Natural killer cell (primary cell): ENCODE data around the gene CDH12. TPM values are rescaled to one million over a fixed set of nuclear protein-coding genes. Genes with fewer than 3 reads are reported as not detected.

Experiments
- ATAC-seq, 3 donors: fragments of 150-1000 bp in 2 of 3; fragments of 200-7000 bp in 1 of 3; cut with Tn5 transposase; 1 replicate in 1 of 3; 2 replicates in 2 of 3; pipeline ENCODE4 v1.10.0; 2021; ENCODE audit warnings: mild to moderate bottlenecking in 2 of 3, moderate library complexity in 2 of 3
- DNase-seq, 2 donors: peaks; one replicate each; pipeline versions ENCODE4 v3.0.0 to v3.0.0-alpha.2; 2013 to 2021; ENCODE audit warnings: mixed read lengths in 1 of 2
- H3K27ac ChIP-seq: one replicate; pipeline ENCODE4 v1.5.1; 2013; ENCODE audit warnings: mild to moderate bottlenecking, low read length
- H3K27me3 ChIP-seq: one replicate; pipeline ENCODE4 v1.6.1; 2013; ENCODE audit warnings: low read length; ENCODE audit not compliant: control insufficient read depth, insufficient read depth
- H3K36me3 ChIP-seq: one replicate; pipeline ENCODE4 v1.6.1; 2013; ENCODE audit warnings: low read length; ENCODE audit not compliant: control insufficient read depth, insufficient read depth
- H3K4me1 ChIP-seq: one replicate; pipeline ENCODE4 v1.6.1; 2013; ENCODE audit warnings: low read length; ENCODE audit not compliant: control insufficient read depth, insufficient read depth
- H3K4me3 ChIP-seq: one replicate; pipeline ENCODE4 v1.5.1; 2013; ENCODE audit warnings: low read length
- H3K9me3 ChIP-seq: one replicate; pipeline ENCODE4 v1.6.1; 2013; ENCODE audit warnings: low read length; ENCODE audit not compliant: control insufficient read depth, insufficient read depth
- H3K27ac Mint-ChIP-seq, 2 donors: one replicate each; pipeline ENCODE4 v1.8.0; 2022; ENCODE audit warnings: mild to moderate bottlenecking in 2 of 2, mixed read lengths in 2 of 2, moderate library complexity in 1 of 2
- H3K27me3 Mint-ChIP-seq, 2 donors: one replicate each; pipeline ENCODE4 v1.8.0; 2022; ENCODE audit warnings: low read depth in 2 of 2, mixed read lengths in 2 of 2
- H3K36me3 Mint-ChIP-seq: one replicate; pipeline ENCODE4 v1.8.0; 2022; ENCODE audit warnings: mixed read lengths
- H3K4me1 Mint-ChIP-seq, 2 donors: one replicate each; pipeline ENCODE4 v1.8.0; 2022; ENCODE audit warnings: mixed read lengths in 2 of 2
- H3K4me3 Mint-ChIP-seq: one replicate; pipeline ENCODE4 v1.8.0; 2022; ENCODE audit warnings: mild to moderate bottlenecking, moderate library complexity, mixed read lengths
- H3K9me3 Mint-ChIP-seq, 2 donors: one replicate each; pipeline ENCODE4 v1.8.0; 2022; ENCODE audit warnings: mixed read lengths in 2 of 2
- CTCF ChIP-seq: fragments of 200-600 bp; IDR thresholded peaks from one replicate; pipeline ENCODE4 v1.8.0; 2022; ENCODE audit warnings: antibody characterized with exemption
- WGBS: methylation state at CpG from one replicate; pipeline ENCODE4 v1.1.7; 2013; ENCODE audit warnings: missing lambda C conversion rate; ENCODE audit not compliant: insufficient coverage; 5-methylcytosine and 5-hydroxymethylcytosine counted together
- intact Hi-C: fragments of 100-400 bp; cut with micrococcal nuclease; formaldehyde crosslinking; loops from one replicate; pipeline ENCODE4 v1.14.2; 2022
- total RNA-seq, 4 donors: library from RNA; stranded (reverse); fragments of 120-200 nt in 1 of 4; gene quantifications; one replicate each; pipeline versions ENCODE4 v1.2.3 to v1.2.4, GENCODE V29; 2013 to 2022

CDH12 gene
- total RNA-seq, 3 donors from 2014 or later (not counting 1 experiment from before 2014, with no cell fraction given), result not detected

GRCh38 chr5:22079002-22079401 is 774.1 kb downstream of the CDH12 start:
- H3K9me3 ChIP-seq, result no peaks in the 10 kb centered on the region
- Mint-ChIP-seq H3K4me1 (no peaks in the 10 kb centered on the region), H3K36me3 (no peaks in the 10 kb centered on the region), H3K27ac (no peak overlapping the region), H3K9me3 (peaks cover 4 to 7% of the 10 kb centered on the region in 2 donors), H3K27me3 (no peaks in the 10 kb centered on the region), H3K4me3 (no peak overlapping the region)
- no peak for DNase-seq
- intact Hi-C loops, result no loop called here
- no peaks in the 10 kb centered on the region for H3K4me1 ChIP-seq
- H3K4me3 ChIP-seq, result no peak overlapping the region
- TF ChIP-seq CTCF, result no peak
- no peaks in the 10 kb centered on the region for H3K36me3 ChIP-seq
- no peaks in the 10 kb centered on the region for H3K27me3 ChIP-seq
- H3K27ac ChIP-seq, result no peak overlapping the region
- no peak for ATAC-seq

- no peaks in the 10 kb centered on the region for H3K27me3 ChIP-seq
- no peak overlapping the region for H3K27ac ChIP-seq
- intact Hi-C loops, result no loop called here
- ATAC-seq (no peak), DNase-seq (no peak)
- H3K4me3 Mint-ChIP-seq, result no peak overlapping the region
- peaks cover 3 to 11% of the 10 kb centered on the region in 2 donors for H3K9me3 Mint-ChIP-seq
- no peaks in the 10 kb centered on the region for H3K36me3 Mint-ChIP-seq
- H3K4me1 ChIP-seq, result no peaks in the 10 kb centered on the region
- no peaks in the 10 kb centered on the region for H3K36me3 ChIP-seq
- H3K4me1 Mint-ChIP-seq, result no peaks in the 10 kb centered on the region
- no peak overlapping the region for H3K27ac Mint-ChIP-seq
- H3K4me3 ChIP-seq, result no peak overlapping the region
- no peaks in the 10 kb centered on the region for H3K27me3 Mint-ChIP-seq
- TF ChIP-seq CTCF, result no peak
- H3K9me3 ChIP-seq, result no peaks in the 10 kb centered on the region
- WGBS, result 85% methylated on average over 3 of the region's 3 CpGs
Observed at GRCh38 chr5:22076586-22076985, 776.6 kb downstream of the CDH12 start.

GRCh38 chr5:22070186-22070728 is 782.9 kb downstream of the CDH12 start:
- H3K27ac Mint-ChIP-seq, result no peak overlapping the region
- intact Hi-C loops, result no loop called here
- peaks cover 14 to 21% of the 10 kb centered on the region in 2 donors for H3K9me3 Mint-ChIP-seq
- Histone ChIP-seq H3K9me3 (peaks cover 10% of the 10 kb centered on the region), H3K36me3 (no peaks in the 10 kb centered on the region), H3K27me3 (no peaks in the 10 kb centered on the region), H3K4me3 (no peak overlapping the region), H3K27ac (no peak overlapping the region), H3K4me1 (no peaks in the 10 kb centered on the region)
- 90% methylated on average over 3 of the region's 3 CpGs for WGBS
- TF ChIP-seq CTCF, result no peak
- ATAC-seq (no peak), DNase-seq (no peak)
- H3K4me3 Mint-ChIP-seq, result no peak overlapping the region
- no peaks in the 10 kb centered on the region for H3K36me3 Mint-ChIP-seq
- no peaks in the 10 kb centered on the region for H3K4me1 Mint-ChIP-seq
- no peaks in the 10 kb centered on the region for H3K27me3 Mint-ChIP-seq

- no peak for DNase-seq
- Mint-ChIP-seq H3K27ac (no peak overlapping the region), H3K4me1 (no peaks in the 10 kb centered on the region), H3K4me3 (no peak overlapping the region), H3K27me3 (no peaks in the 10 kb centered on the region), H3K36me3 (no peaks in the 10 kb centered on the region), H3K9me3 (peaks cover 14 to 21% of the 10 kb centered on the region in 2 donors)
- ATAC-seq, result no peak
- Histone ChIP-seq H3K4me3 (no peak overlapping the region), H3K36me3 (no peaks in the 10 kb centered on the region), H3K4me1 (no peaks in the 10 kb centered on the region), H3K27ac (no peak overlapping the region), H3K27me3 (no peaks in the 10 kb centered on the region), H3K9me3 (peaks cover 5% of the 10 kb centered on the region)
- no peak for TF ChIP-seq CTCF
- 94% methylated on average over 4 of the region's 4 CpGs for WGBS
- intact Hi-C loops, result no loop called here
Observed at GRCh38 chr5:22063717-22064116, 789.4 kb downstream of the CDH12 start.
